GM18907 (cell line): ENCODE results near the gene TSKS.

Experiments used
- ATAC-seq: cut with Tn5 transposase; IDR thresholded peaks from one replicate; pipeline ENCODE4 v1.9.1; 2021; ENCODE audit warnings: mild to moderate bottlenecking, moderate library complexity; ENCODE audit not compliant: unreplicated experiment

TSKS gene

GRCh38 chr19:49767967-49768581 lies 5.0 kb upstream of the TSKS start:
- no peak for ATAC-seq

DNA sequence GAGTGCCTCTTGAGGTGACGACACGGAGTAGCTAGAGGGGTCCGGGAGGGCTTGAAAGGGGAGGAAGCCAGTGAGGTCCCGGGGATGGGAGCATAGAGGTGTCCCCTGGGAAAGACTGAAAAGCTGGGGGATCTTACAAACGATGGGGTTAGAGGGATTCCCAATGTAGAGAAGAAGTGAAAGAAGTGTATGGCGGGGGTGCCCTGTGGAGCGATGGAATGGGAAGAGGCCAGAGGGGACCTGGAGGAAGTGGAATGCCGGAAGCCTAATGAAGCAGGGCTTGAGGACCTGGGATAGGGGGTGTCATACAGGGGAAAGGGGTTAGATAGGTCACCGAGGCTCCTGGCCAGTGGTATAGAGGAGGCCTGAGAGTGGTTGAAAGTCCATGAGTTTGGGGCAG lies 4.3 kb upstream of the TSKS start:
- no peak for ATAC-seq

DNA sequence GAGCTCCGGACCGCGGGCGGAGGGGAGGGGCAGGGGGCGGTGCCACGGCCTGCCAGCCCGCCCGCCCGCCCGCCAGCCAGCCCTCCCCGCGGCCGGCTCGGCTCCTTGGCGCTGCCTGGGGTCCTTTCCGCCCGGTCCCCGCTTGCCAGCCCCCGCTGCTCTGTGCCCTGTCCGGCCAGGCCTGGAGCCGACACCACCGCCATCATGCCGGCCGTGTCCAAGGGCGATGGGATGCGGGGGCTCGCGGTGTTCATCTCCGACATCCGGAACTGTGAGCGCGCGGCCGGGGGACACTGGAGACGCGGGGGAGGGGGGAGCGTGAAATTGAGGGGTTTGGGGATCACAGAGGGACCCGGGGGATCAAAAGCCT lies 3.8 kb upstream of the TSKS start, which contains the start of gene AP2A1:
AP2A1 (plus strand) TSS at position 72 of the 370 bp plus-strand sequence; CDS start at position 205, 133 bp downstream.
- no peak for ATAC-seq

DNA sequence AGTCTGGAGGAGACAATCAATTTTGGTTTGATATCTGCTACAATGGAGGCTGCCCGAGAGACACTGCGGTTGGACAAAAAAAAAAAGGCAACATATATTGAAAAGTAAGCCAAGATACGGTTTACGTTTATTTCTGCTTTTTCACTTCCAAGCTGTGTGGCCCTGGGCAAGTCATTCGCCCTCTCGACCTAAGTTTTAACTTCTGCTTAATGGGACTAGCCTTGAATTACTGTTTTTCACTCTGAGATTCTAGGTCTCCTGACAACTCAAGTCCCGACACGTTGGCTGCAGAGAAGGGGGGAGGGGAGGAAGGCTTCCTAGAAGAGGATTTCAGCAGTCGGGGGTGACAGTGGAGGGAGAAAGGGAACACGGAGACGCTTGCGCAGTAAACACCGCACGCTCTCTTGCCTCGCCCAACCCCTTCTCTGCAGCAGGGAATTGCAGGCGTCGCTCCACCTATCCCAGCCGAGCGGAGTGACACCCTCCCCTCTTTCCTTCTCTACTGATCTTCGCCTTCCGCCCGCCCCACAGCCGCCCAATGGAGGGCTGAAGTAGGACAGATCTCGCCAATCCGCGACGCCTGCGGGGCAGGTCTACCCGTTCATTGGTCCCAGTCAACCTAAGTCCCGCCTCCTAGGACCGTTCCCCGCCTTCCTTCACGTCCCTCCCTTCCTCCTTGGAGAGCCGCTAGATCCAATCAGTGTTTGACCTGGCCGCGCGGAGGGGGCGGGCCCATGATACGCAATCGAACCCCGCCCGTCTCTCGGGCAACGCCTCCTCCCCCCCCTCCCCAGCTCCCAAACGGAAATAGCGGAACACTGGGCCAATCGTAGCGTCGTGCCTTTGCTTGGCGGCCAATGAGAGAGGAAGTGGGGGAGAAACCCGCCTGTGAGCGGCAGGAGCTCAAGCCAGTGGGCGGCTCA lies 3.2 kb upstream of the TSKS start:
- ATAC-seq, result peak; percentile 94

GRCh38 chr19:49764341-49764740 lies 1.2 kb upstream of the TSKS start:
- no peak for ATAC-seq

GRCh38 chr19:49761625-49762311 lies 1.3 kb downstream of the TSKS start:
- no peak for ATAC-seq

DNA sequence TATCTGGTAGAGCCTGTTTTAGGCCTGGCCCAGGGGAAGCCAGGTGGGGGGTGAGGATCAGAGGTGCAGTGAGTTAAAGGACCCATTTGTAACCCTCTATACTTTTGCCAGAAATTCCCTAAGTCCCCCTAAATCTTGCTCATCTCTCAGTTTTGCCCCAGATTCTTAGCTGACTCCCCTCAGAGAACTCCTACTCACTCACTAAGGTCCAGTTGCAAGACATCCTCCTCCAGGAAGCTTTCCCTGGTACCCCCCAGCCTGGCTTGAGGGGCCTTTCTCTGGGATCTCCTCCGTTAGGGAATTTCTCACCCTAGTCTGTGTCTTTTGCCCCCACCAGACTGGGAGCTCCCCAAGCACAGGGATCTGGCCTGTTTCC lies 1.9 kb downstream of the TSKS start:
- no peak for ATAC-seq

GRCh38 chr19:49758292-49758691 lies 4.8 kb downstream of the TSKS start:
- no peak for ATAC-seq

GRCh38 chr19:49755956-49756355 lies 7.2 kb downstream of the TSKS start:
- no peak for ATAC-seq

GRCh38 chr19:49752701-49753100 lies 10.4 kb downstream of the TSKS start:
- ATAC-seq, result no peak

DNA sequence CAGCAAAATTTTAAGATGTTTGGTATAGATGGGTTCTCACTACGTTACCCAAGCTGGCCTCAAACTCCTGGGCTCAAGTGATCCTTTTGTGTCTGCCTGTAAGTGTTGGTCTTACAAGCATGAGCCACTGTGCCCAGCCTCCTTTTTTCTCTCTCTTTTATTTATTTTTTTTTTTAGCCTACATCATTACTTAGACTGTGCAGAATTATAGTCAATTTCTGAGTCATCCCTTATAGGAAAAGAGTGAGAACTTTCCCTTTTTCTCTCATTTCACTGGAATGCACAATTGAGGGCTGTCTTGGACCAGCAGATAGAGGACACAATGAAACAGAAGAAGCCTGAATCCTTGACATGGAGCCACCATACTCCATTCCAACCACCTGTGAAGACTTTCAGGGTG lies 13.3 kb downstream of the TSKS start:
- no peak for ATAC-seq

GRCh38 chr19:49749055-49749716 lies 13.9 kb downstream of the TSKS start:
- ATAC-seq, result no peak

DNA sequence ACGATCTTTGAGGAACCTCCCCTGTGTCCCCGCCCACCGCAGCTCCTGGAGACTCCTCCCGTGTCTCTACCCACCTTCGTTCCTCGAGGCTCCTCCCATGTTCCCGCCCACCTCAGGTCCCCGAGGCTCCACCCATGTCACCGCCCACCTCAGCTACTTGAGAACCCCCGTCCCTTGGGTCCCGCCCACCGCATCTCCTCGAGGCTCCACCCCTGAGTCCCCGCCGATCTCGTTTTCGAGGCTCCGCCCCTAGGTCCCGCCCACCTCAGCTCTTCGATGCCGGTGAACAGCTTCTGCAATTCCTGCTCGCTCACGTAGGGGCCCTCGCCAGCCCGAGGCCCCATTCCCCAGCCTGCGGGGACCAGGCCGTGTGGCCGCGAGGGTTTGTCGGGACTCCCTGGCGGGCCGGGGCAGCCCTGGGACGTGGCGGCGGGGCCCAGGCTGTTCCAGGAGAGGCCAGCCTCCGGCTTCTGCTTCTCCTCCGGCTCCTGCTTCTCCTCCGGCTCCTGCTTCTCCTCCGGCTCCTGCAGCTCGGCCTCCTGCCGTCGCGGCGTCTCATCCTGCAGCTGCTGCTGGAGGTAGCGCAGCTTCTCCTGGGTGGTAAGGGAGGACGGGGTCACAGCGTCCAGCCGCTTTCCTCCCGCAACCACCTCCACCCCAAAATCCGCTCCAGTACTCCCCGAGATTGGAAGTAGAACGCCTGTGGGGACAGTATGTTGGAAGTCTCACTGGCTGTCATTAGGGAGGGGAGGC lies 16.7 kb downstream of the TSKS start:
- ATAC-seq, result no peak

DNA sequence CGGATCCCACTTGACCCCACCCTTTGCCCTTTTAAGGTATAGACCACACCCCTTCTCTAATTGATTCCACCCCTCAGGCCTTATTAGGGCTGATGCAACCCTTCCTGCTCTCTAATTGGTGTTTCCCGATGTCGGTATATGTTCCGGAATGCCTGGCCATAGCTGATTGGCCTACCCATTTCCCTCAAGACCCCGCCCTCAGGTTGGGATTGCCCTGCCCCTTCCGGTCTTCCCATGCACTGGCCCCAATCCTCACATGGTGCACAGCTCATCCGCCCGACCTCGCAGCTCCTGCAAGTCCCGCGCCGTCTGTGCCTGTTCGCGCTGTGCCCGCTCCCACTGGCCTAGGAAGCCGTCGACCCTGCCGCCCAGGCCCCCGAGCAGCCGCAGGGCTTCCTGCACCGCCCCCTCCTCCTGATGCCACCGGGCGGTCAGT lies 18.1 kb downstream of the TSKS start:
- ATAC-seq, result no peak

DNA sequence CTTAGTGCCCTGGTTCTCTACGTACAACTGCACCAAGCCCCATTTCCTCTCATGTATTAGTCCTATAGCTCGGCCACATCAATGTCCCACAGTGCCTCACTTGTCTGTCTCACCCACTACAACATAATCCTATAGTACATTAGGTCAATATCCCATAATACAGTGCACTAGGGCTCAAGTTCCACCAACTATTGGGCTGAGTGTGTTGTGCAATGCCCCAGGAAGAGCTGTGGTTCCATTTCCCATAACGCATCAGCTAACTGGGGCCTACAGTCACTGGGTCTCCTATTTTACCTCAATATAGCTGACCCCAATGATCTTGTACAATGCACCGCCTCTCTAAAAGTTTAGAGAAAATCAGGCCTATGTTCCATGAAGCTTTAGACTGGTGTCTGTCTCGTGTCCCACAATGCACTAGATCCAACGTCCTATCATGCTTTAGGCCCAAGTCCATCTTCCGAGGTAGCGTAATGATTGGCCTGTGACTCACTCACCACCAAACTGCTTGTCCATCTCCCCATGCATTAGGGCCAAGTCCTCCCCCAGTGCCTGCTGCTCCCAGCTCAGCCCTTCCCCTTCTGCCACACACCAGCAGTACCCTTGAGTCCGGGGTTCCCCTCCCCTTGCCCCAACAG lies 21.8 kb downstream of the TSKS start:
- ATAC-seq, result no peak

- ATAC-seq, result no peak
These were observed 23.2 kb downstream of the TSKS start for GRCh38 chr19:49739933-49740332.

DNA sequence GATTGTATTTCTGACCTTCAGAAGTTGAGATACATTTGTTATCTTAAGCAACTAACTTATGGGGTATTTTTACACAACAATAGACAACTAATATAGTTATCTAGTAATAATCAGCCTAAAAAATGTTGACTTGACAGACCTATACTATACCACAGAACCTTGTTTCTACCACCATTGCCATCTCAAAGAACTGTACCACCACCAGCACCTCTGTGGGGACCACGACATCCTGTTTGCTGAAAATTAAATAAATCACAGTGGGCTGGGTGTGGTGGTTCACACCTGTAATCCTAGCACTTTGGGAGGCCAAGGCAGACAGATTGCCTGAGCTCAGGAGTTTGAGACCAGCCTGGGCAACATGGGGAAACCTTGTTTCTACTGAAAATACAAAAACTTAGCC lies 24.0 kb downstream of the TSKS start:
- no peak for ATAC-seq

GRCh38 chr19:49738268-49738667 lies 24.8 kb downstream of the TSKS start:
- ATAC-seq, result no peak

DNA sequence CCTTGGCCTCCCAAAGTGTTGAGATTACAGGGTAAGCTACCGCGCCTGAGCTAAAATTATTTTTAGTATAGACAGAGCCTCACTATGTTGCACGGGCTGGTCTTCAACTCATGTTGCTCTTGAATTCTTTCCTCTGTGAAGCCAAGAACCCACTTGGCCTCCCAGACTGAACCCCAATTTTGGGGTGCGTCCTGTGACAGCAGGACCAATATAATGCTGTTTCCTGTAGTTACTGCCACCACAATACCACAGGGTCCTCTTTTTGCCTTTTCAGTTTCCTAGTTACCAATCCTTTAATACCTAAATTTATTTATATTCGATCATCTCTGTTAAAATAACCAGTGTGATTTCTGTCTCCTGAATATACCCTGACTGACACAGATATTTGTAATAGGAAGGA lies 32.9 kb downstream of the TSKS start:
- no peak for ATAC-seq
